H9 (cell line): ENCODE data around the gene ZNF415. TPM values are rescaled to one million over a fixed set of nuclear protein-coding genes. Genes with fewer than 3 reads are reported as not detected.
A peak's percentile ranks its signal among the peaks of the same experiment; 100 is the strongest.

Source experiments
- DNase-seq: peaks from one replicate; pipeline ENCODE4 v3.0.0-alpha.2; 2017
- H2AFZ ChIP-seq: one replicate; pipeline ENCODE4 v1.6.1; 2013; ENCODE audit warnings: mild to moderate bottlenecking, low read length, control low read depth, moderate library complexity
- H2AK5ac ChIP-seq: 2 replicates; pipeline ENCODE4 v1.6.1; 2013; ENCODE audit warnings: low read length, control low read depth, mixed read lengths; ENCODE audit not compliant: insufficient read length
- H2BK120ac ChIP-seq: one replicate; pipeline ENCODE4 v1.6.1; 2013; ENCODE audit warnings: low read depth, mild to moderate bottlenecking, low read length, control low read depth, inconsistent platforms; ENCODE audit not compliant: poor library complexity, severe bottlenecking
- H2BK12ac ChIP-seq: 2 replicates; pipeline ENCODE4 v1.6.1; 2013; ENCODE audit warnings: low read length, control low read depth, mixed read lengths, low read depth; ENCODE audit not compliant: insufficient read length
- H2BK15ac ChIP-seq: 2 replicates; pipeline ENCODE4 v1.6.1; 2013; ENCODE audit warnings: low read depth, low read length, control low read depth
- H2BK20ac ChIP-seq: one replicate; pipeline ENCODE4 v1.6.1; 2013; ENCODE audit warnings: low read depth, mild to moderate bottlenecking, low read length, control low read depth, inconsistent platforms; ENCODE audit not compliant: poor library complexity, severe bottlenecking
- H2BK5ac ChIP-seq: 2 replicates; pipeline ENCODE4 v1.6.1; 2013; ENCODE audit warnings: low read length, control low read depth, mixed read lengths; ENCODE audit not compliant: insufficient read length
- H3K14ac ChIP-seq: 2 replicates; pipeline ENCODE4 v1.6.1; 2013; ENCODE audit warnings: low read length, control low read depth; ENCODE audit not compliant: insufficient read depth
- H3K18ac ChIP-seq: 2 replicates; pipeline ENCODE4 v1.6.1; 2013; ENCODE audit warnings: low read depth, mild to moderate bottlenecking, mixed read lengths, low read length, control low read depth; ENCODE audit not compliant: insufficient read length
- H3K23ac ChIP-seq: 2 replicates; pipeline ENCODE4 v1.6.1; 2013; ENCODE audit warnings: low read length, control low read depth, mixed read lengths, low read depth; ENCODE audit not compliant: insufficient read length
- H3K23me2 ChIP-seq: 2 replicates; pipeline ENCODE4 v1.6.1; 2013; ENCODE audit warnings: low read depth, mild to moderate bottlenecking, mixed read lengths, low read length, control low read depth; ENCODE audit not compliant: insufficient read length, poor library complexity, severe bottlenecking
- H3K27ac ChIP-seq: 2 replicates; pipeline ENCODE4 v1.5.1; 2013; ENCODE audit warnings: low read length, control low read depth, mixed read lengths, low read depth; ENCODE audit not compliant: insufficient read length
- H3K27me3 ChIP-seq: 2 replicates; pipeline ENCODE4 v1.6.1; 2013; ENCODE audit warnings: low read length, control low read depth, inconsistent platforms; ENCODE audit not compliant: insufficient read depth
- H3K4ac ChIP-seq: 2 replicates; pipeline ENCODE4 v1.6.1; 2013; ENCODE audit warnings: low read depth, mild to moderate bottlenecking, control low read depth, inconsistent platforms, low read length, moderate library complexity
- H3K4me1 ChIP-seq: 2 replicates; pipeline ENCODE4 v1.6.1; 2013; ENCODE audit warnings: low read length, control low read depth, inconsistent platforms; ENCODE audit not compliant: insufficient read depth
- H3K4me2 ChIP-seq: 2 replicates; pipeline ENCODE4 v1.6.1; 2013; ENCODE audit warnings: low read length, control low read depth, mixed read lengths; ENCODE audit not compliant: insufficient read length, insufficient read depth
- H3K56ac ChIP-seq: 2 replicates; pipeline ENCODE4 v1.6.1; 2013; ENCODE audit warnings: low read depth, mild to moderate bottlenecking, mixed read lengths, low read length, control low read depth; ENCODE audit not compliant: insufficient read length
- H3K79me1 ChIP-seq: 2 replicates; pipeline ENCODE4 v1.6.1; 2013; ENCODE audit warnings: low read depth, mild to moderate bottlenecking, moderate library complexity, low read length, control low read depth, inconsistent platforms; ENCODE audit not compliant: insufficient read depth, poor library complexity, severe bottlenecking
- H3K79me2 ChIP-seq: 2 replicates; pipeline ENCODE4 v1.6.1; 2013; ENCODE audit warnings: low read length, control low read depth, inconsistent platforms; ENCODE audit not compliant: insufficient read depth
- H3K9ac ChIP-seq: 2 replicates; pipeline ENCODE4 v1.6.1; 2013; ENCODE audit warnings: low read length, control low read depth, mixed read lengths; ENCODE audit not compliant: insufficient read length; ENCODE audit errors: extremely low read depth
- H3K9me3 ChIP-seq: one replicate; pipeline ENCODE4 v1.6.1; 2013; ENCODE audit warnings: low read depth, low read length, inconsistent platforms; ENCODE audit not compliant: control insufficient read depth
- H3T11ph ChIP-seq: one replicate; pipeline ENCODE4 v1.6.1; 2013; ENCODE audit warnings: mild to moderate bottlenecking, low read length, control low read depth, inconsistent platforms
- H4K20me1 ChIP-seq: one replicate; pipeline ENCODE4 v1.6.1; 2013; ENCODE audit not compliant: control insufficient read depth, insufficient read length, insufficient read depth
- H4K5ac ChIP-seq: 2 replicates; pipeline ENCODE4 v1.6.1; 2013; ENCODE audit warnings: low read depth, mild to moderate bottlenecking, mixed read lengths, low read length, control low read depth; ENCODE audit not compliant: insufficient read length
- H4K8ac ChIP-seq: replicated peaks from 2 replicates; pipeline ENCODE4 v1.6.1; 2013; ENCODE audit warnings: low read length, control low read depth, mixed read lengths, low read depth; ENCODE audit not compliant: insufficient read length
- H4K91ac ChIP-seq: 2 replicates; pipeline ENCODE4 v1.6.1; 2013; ENCODE audit warnings: low read depth, mild to moderate bottlenecking, moderate library complexity, mixed read lengths, low read length, control low read depth; ENCODE audit not compliant: insufficient read length
- H3K27ac Mint-ChIP-seq, 3 experiments: 2 replicates in 2 of 3; 3 replicates in 1 of 3; pipeline ENCODE4 v1.8.0; 2020 to 2021; ENCODE audit warnings: mixed read lengths in 3 of 3, mild to moderate bottlenecking in 1 of 3, moderate library complexity in 1 of 3
- H3K27me3 Mint-ChIP-seq: 2 replicates; pipeline ENCODE4 v1.8.0; 2021; ENCODE audit warnings: low read depth, mild to moderate bottlenecking, moderate library complexity, mixed read lengths
- H3K36me3 Mint-ChIP-seq, 3 experiments: 2 replicates in 2 of 3; 3 replicates in 1 of 3; pipeline ENCODE4 v1.8.0; 2020 to 2021; ENCODE audit warnings: low read depth in 3 of 3, mixed read lengths in 3 of 3; ENCODE audit not compliant: insufficient read depth in 1 of 3
- H3K4me1 Mint-ChIP-seq, 2 experiments: 2 replicates each; pipeline ENCODE4 v1.8.0; 2020; ENCODE audit warnings: mixed read lengths in 2 of 2
- H3K4me3 Mint-ChIP-seq, 2 experiments: 2 replicates in 1 of 2; 3 replicates in 1 of 2; pipeline ENCODE4 v1.8.0; 2020 to 2021; ENCODE audit warnings: mild to moderate bottlenecking in 2 of 2, mixed read lengths in 2 of 2, moderate library complexity in 1 of 2
- H3K9me3 Mint-ChIP-seq, 2 experiments: 2 replicates in 1 of 2; 3 replicates in 1 of 2; pipeline ENCODE4 v1.8.0; 2020; ENCODE audit warnings: mild to moderate bottlenecking in 2 of 2, mixed read lengths in 2 of 2, moderate library complexity in 1 of 2
- CTCF ChIP-seq: fragments of 200-600 bp; sonication (generic); conservative IDR thresholded peaks from 3 replicates; pipeline ENCODE4 v1.8.0; 2021; ENCODE audit warnings: antibody characterized with exemption, mild to moderate bottlenecking
- WGBS: extraction: QIAGEN DNeasy Blood & Tissue Kit; methylation state at CpG from one replicate; pipeline ENCODE4 v1.1.7; 2013; ENCODE audit warnings: missing lambda C conversion rate, low lambda C conversion rate, mixed read lengths; ENCODE audit not compliant: insufficient read length; ENCODE audit errors: extremely low coverage; 5-methylcytosine and 5-hydroxymethylcytosine counted together
- total RNA-seq: library from RNA; stranded (reverse); gene quantifications from 2 replicates; pipeline ENCODE4 v1.2.1, GENCODE V29; 2021

Gene ZNF415
- total RNA-seq, 1 experiment from 2014 or later: 12.3 TPM

GRCh38 chr19:53131085-53131590 is 1.6 kb downstream of the ZNF415 start:
- no peak overlapping the region for H3K27ac Mint-ChIP-seq
- no peaks in the 10 kb centered on the region for H3K27me3 ChIP-seq

More at GRCh38 chr19:53131085-53131590, 1.6 kb downstream of the ZNF415 start:
- H3K79me1 ChIP-seq: no peaks in the 10 kb centered on the region
- H3K36me3 Mint-ChIP-seq: peaks cover 0 to 12% (median 2%) of the 10 kb centered on the region in 3 experiments; a peak in 4 of 7 replicates
- no peaks in the 10 kb centered on the region for H3K9me3 Mint-ChIP-seq
- H2BK5ac ChIP-seq: no peak overlapping the region
- H3K4me1 ChIP-seq: peaks cover 6% of the 10 kb centered on the region; the same call in 1 of the 2 replicates
- H2AK5ac ChIP-seq: no peak overlapping the region
- H3K4me1 Mint-ChIP-seq: peaks cover 19 to 27% of the 10 kb centered on the region in 2 experiments
- H3K14ac ChIP-seq: no peak overlapping the region
- H4K91ac ChIP-seq: no peak overlapping the region
- no peak for TF ChIP-seq CTCF
- H4K5ac ChIP-seq: no peak overlapping the region
- H2BK12ac ChIP-seq: no peak overlapping the region
- H3K79me2 ChIP-seq: no peaks in the 10 kb centered on the region
- no peaks in the 10 kb centered on the region for H4K20me1 ChIP-seq
- no peak overlapping the region for H2AFZ ChIP-seq
- H2BK120ac ChIP-seq: no peak overlapping the region
- H3K4me2 ChIP-seq: peak overlapping the region; percentile 79
- no peak for DNase-seq
- H3K4me3 Mint-ChIP-seq: peak overlapping the region; percentile 80 to 85
- H2BK20ac ChIP-seq: no peak overlapping the region
- no peak overlapping the region for H3K56ac ChIP-seq
- H3K18ac ChIP-seq: no peak overlapping the region
- H3K23ac ChIP-seq: no peak overlapping the region
- H4K8ac ChIP-seq: no peak overlapping the region
- no peak overlapping the region for H3K4ac ChIP-seq
- H3T11ph ChIP-seq: no peak overlapping the region
- H3K27ac ChIP-seq: no peak overlapping the region
- H3K9me3 ChIP-seq: no peaks in the 10 kb centered on the region
- WGBS: no CpG with 5 or more reads among the region's 4 CpGs
- no peak overlapping the region for H3K9ac ChIP-seq
- peaks cover 11% of the 10 kb centered on the region for H3K23me2 ChIP-seq
- no peak overlapping the region for H2BK15ac ChIP-seq
- H3K27me3 Mint-ChIP-seq: peaks cover 14% of the 10 kb centered on the region
